Measurements from ENCODE around the gene KLF13.

Gene KLF13

GRCh38 chr15:31317017-31317416 is 9.6 kb upstream of the KLF13 start:
- DNase-seq (ENCODE audit: low spot score) = no peak

GRCh38 chr15:31317421-31318327 is 9.0 kb upstream of the KLF13 start:
- no peak for DNase-seq (ENCODE audit: low spot score)

- DNase-seq (ENCODE audit: low spot score) = no peak
Observed at GRCh38 chr15:31318429-31318828, 8.2 kb upstream of the KLF13 start.

GRCh38 chr15:31320022-31320421 is 6.6 kb upstream of the KLF13 start:
- DNase-seq (ENCODE audit: low spot score) = no peak

- DNase-seq (ENCODE audit: low spot score) = no peak
Observed at GRCh38 chr15:31321418-31321817, 5.2 kb upstream of the KLF13 start.

GRCh38 chr15:31322504-31322903 is 4.1 kb upstream of the KLF13 start:
- no peak for DNase-seq (ENCODE audit: low spot score)

GRCh38 chr15:31323627-31324026 is 3.0 kb upstream of the KLF13 start:
- no peak for DNase-seq (ENCODE audit: low spot score)

- no peak for DNase-seq (ENCODE audit: low spot score)
Observed at GRCh38 chr15:31324186-31324585, 2.4 kb upstream of the KLF13 start.

- DNase-seq (ENCODE audit: low spot score) = no peak
Observed at GRCh38 chr15:31324806-31325594, 1.6 kb upstream of the KLF13 start.

- DNase-seq (ENCODE audit: low spot score) = peak; percentile 68
Observed at GRCh38 chr15:31325595-31326155, 960 bp upstream of the KLF13 start.

GRCh38 chr15:31326875-31327668 is 437 bp downstream of the KLF13 start:
- DNase-seq (ENCODE audit: low spot score) = no peak

- DNase-seq (ENCODE audit: low spot score) = no peak
Observed at GRCh38 chr15:31327669-31328427, 1.2 kb downstream of the KLF13 start.

GRCh38 chr15:31328428-31328968 is 1.9 kb downstream of the KLF13 start:
- DNase-seq (ENCODE audit: low spot score) = no peak

- DNase-seq (ENCODE audit: low spot score) = no peak
Observed at GRCh38 chr15:31328969-31329639, 2.5 kb downstream of the KLF13 start.

GRCh38 chr15:31329640-31330010 is 3.0 kb downstream of the KLF13 start:
- DNase-seq (ENCODE audit: low spot score) = no peak

GRCh38 chr15:31330111-31330785 is 3.6 kb downstream of the KLF13 start:
- DNase-seq (ENCODE audit: low spot score) = no peak

GRCh38 chr15:31330836-31331235 is 4.2 kb downstream of the KLF13 start:
- no peak for DNase-seq (ENCODE audit: low spot score)

GRCh38 chr15:31331389-31331788 is 4.8 kb downstream of the KLF13 start:
- no peak for DNase-seq (ENCODE audit: low spot score)

GRCh38 chr15:31332020-31332680 is 5.5 kb downstream of the KLF13 start:
- DNase-seq (ENCODE audit: low spot score) = no peak
